EL (cell line): ENCODE results near the gene SDF2L1.
"Not testable (repeated sequence)": the region's sequence is repeated elsewhere in the genome, so short reads cannot be mapped to it uniquely, and the experiment has no call there.

Experiments
- DNase-seq: peaks from one replicate; pipeline ENCODE4 v3.0.0-alpha.2; 2016

The SDF2L1 gene

GRCh38 chr22:21688706-21689381 lies 46.7 kb downstream of the SDF2L1 start:
- DNase-seq = no peak

- DNase-seq = no peak
Measured at GRCh38 chr22:21690401-21690801, 48.3 kb downstream of the SDF2L1 start.

GRCh38 chr22:21691816-21692215 lies 49.7 kb downstream of the SDF2L1 start:
- no peak for DNase-seq

- DNase-seq = not testable (repeated sequence)
Measured at GRCh38 chr22:21692856-21693255, 50.8 kb downstream of the SDF2L1 start.

- no peak for DNase-seq
Measured at GRCh38 chr22:21693333-21693998, 51.4 kb downstream of the SDF2L1 start.
